HG02623 (cell line): ENCODE data around the gene SMAP1.
"Not testable (repeated sequence)": the region's sequence is repeated elsewhere in the genome, so short reads cannot be mapped to it uniquely, and the experiment has no call there.

Experiments
- ATAC-seq: cut with Tn5 transposase; IDR thresholded peaks from one replicate; pipeline ENCODE4 v1.9.1; 2021; ENCODE audit warnings: moderate library complexity; ENCODE audit not compliant: unreplicated experiment

The SMAP1 gene

DNA sequence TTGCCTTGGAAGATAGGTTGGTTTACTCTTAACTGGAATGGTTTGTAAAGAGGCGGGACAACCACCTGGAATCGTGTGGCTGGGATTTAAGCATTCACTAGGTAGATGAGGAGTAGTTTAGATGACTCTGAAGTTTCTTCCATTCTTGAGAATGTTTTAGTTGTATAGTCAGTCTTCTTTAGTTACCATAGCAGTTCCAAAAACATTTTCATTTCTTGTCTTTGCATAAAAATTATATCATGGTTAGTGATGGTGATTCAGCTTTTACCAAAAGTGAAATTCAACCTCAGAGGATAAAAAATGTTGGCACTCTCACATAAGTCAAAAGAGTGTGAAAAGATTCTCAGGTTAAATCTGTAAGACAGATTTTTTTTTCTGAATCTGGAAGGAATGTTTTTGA, 70.3 kb downstream of the SMAP1 start:
- no peak for ATAC-seq

- no peak for ATAC-seq
Observed at GRCh38 chr6:70739534-70739933, 71.9 kb downstream of the SMAP1 start.

DNA sequence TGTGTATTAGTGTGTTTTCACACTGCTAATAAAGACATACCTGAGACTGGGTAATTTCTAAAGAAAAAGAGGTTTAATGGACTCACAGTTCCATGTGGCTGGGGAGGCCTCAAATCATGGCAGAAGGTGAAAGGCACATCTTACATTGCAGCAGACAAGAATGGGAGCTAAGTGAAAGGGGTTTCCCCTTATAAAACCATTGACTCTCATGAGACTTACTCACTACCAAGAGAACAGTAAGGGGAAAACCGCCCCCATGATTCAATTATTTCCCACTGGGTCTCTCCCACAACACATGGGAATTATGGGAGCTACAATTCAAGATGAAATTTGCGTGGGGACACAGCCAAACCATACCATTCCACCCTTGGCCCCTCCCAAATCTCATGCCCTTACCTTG, 73.1 kb downstream of the SMAP1 start:
- ATAC-seq, result not testable (repeated sequence)

- ATAC-seq, result not testable (repeated sequence)
Observed at GRCh38 chr6:70742462-70742861, 74.8 kb downstream of the SMAP1 start.

DNA sequence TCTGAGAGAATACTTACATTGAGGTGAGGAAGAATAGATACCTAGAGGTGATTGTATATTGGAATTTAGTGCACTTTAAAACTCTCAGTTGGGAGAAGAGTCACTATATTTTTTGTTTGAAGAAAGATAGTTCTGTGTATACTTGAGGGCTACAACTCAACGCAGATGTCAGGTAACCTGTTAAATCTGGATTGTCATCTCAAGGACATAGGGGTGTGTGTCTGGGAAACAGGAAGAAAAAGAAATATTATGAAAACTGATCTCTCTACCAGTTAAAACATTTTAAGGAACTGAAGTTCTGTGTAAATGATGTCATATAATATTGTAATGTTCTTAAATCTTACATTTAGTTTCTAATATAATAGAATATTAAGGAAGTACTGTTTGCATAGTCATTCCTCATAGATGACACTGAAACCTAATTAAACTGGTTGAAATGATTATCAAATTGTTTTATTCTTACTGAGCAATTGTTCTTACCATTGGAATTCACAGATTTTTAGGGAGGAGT, 86.2 kb downstream of the SMAP1 start:
- ATAC-seq, result no peak

DNA sequence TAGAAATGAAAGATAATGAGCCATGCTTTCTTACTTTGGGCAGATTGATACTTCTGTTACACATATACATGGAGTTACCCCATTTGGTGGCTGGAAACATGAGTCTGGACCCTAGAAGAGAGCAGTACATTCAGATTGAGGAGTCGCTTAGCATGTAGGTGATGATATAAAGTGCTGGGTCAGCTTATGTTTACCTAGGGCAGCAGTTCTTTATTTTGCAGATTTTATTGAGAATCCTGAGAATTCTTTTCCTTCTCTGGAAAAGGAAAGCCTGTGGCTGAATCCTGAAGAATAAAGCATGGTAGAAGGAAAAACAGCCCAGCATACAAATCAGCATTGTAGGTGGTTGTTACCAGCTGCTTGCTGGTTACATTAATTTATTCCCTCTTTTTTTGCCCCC, 91.2 kb downstream of the SMAP1 start:
- ATAC-seq, result no peak

DNA sequence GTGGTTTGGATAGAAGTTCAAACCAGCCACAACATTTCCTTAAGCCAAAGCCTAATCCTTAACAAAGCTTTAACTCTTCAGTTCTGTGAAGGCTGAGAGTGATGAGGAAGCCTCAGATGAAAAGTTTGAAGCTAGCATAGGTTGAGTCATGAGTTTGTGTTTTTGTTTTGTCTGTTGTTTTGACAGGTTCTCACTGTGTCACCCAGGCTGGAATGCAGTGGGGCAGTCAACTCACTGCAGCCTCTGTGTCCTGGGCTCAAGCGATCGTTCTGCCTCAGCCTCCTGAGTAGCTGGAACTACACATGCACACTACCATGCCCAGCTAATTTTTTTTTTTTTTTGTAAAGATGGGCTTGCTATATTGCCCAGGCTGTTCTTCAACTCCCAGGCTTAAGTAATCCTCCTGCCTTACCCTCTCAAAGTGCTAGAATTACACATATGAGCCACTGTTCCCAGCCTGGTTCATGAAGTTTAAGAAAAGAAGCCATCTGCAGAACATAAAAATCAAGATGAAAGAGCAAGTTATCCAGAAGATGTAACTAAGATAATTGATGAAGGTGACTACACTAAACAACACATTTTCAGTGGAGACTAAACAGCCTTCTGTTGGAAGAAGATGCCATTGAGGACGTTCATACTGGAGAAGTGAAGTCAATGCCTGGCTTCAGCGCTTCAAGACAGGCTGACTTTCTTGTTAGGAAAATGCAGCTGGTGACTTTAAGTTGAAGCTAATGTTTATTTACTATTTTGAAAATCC, 96.2 kb downstream of the SMAP1 start:
- no peak for ATAC-seq

DNA sequence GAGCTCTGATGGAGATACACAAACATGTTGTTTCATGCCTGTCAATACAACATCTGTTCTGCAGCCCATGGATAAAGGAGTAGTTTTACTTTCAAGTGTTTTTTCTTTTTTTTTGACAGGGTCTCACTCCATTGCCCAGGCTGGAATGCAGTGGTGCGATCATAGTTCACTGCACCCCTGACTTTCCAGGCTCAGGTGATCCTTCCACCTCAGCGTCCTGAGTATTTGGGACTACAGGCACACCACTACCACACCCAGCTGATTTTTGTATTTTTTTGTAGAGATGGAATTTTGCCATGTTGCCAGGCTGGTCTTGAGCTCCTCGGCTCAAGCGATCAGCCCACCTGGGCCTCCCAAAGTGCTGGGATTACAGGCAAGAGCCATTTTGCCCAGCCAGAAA, 97.0 kb downstream of the SMAP1 start:
- ATAC-seq, result no peak

DNA sequence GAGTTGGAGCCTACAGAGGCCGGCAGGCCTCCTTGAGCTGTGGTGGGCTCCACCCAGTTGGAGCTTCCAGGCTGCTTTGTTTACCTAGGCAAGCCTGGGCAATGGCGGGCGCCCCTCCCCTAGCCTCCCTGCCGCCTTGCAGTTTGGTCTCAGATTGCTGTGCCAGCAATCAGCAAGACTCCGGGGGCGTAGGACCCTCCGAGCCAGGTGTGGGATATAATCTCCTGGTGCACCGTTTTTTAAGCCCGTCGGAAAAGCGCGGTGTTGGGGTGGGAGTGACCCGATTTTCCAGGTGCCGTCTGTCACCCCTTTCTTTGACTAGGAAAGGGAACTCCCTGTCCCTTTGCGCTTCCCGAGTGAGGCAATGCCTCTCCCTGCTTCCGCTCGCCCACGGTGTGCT, 103.7 kb downstream of the SMAP1 start:
- ATAC-seq, result not testable (repeated sequence)

GRCh38 chr6:70779934-70780333, 112.3 kb downstream of the SMAP1 start:
- ATAC-seq, result no peak

GRCh38 chr6:70790483-70791224, 123.0 kb downstream of the SMAP1 start:
- ATAC-seq, result no peak

GRCh38 chr6:70797625-70798024, 129.9 kb downstream of the SMAP1 start:
- peak; percentile 98 for ATAC-seq

DNA sequence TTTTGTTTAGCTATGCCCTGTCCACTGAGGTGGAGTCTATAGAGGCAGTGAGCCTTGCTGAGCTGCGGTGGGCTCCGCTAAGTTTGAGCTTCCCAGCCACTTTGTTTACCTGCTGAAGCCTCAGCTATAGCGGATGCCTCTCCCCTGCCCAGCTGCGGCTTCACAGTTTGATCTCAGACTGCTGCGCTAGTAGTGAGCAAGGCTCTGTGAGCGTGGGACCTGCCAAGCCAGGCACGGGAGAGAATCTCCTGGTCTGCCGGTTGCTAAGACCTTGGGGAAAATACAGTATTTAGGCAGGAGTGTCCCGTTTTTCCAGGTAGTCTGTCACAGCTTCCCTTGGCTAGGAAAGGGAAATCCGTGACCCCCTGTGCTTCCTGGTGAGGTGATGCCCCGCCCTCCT, 138.4 kb downstream of the SMAP1 start:
- ATAC-seq, result no peak

- no peak for ATAC-seq
Observed at GRCh38 chr6:70811788-70812187, 144.1 kb downstream of the SMAP1 start.

DNA sequence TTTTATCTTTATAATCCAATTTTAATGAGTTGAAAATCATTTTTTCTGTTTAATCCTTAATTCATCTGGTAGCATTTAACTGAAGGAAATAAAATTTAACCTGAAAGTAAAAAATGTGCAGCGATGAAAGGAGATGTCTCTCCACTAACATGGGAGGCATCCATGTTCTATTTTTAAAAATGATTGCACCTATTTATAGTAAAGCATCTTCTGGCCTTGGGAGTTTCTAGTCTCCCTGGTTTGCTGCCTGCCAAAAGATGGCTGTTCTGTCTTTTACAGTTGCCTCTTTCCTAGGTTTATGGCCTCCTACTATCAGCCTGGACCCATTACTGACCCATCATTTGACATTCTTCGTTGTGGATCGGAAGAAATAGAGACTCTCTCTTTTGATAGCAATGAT, 146.2 kb downstream of the SMAP1 start:
- ATAC-seq, result no peak

GRCh38 chr6:70819646-70820045, 152.0 kb downstream of the SMAP1 start:
- ATAC-seq, result no peak

- no peak for ATAC-seq
Observed at GRCh38 chr6:70820778-70821177, 153.1 kb downstream of the SMAP1 start.

DNA sequence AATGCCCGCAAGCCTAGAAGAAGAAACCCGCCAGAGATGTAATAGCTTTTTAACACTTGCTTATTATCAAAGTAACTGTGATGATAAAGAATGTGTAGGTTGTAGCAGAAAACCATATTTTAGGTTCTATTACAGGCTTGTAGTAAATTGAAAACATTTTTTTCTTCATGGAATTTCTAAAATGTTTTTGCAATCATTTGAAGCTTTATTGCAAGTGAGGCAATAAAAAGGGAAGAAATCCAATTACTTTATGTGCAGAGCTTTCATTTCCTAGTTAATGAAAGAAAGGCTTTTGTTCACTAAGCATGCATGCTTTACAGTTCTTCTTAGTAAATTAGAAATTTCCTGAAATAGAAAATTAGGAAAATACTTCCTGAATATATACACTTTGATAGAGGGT, 154.1 kb downstream of the SMAP1 start:
- ATAC-seq, result no peak

DNA sequence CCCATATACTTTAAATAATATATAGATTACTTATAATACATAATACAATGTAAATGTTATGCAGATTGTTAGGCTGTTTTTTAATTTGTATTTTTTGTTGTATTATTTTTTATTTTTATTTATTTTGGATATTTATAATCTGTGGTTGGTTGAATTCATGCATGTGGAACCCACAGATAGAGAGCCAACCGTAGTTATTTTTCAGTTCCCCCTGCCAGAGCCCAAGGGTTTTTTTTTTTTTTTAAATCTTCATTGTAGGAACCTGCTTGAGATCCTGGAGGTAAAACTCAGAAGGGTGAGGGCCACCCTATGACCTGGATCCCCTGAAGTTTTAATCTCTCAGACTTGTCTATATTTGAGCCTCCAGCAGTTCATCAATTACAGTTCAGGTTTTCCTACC, 156.0 kb downstream of the SMAP1 start:
- peak; percentile 47 for ATAC-seq

DNA sequence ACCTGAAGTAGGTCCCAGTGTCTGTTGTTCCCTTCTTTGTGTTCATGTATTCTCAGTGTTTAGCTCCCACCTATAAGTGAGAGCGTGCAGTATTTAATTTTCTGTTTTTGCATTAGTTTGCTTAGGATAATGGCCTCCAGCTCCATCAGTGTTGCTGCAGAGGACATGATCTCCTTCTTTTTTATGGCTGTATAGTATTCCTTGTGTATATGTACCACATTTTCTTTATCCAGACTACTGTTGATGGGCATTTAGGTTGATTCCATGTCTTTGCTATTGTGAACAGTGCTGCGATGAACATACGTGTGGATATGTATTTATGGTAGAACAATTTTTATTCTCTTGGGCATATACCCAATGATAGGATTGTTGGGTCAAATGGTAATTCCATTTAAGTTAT, 163.7 kb downstream of the SMAP1 start:
- no peak for ATAC-seq

- ATAC-seq, result no peak
Observed at GRCh38 chr6:70834520-70834919, 166.8 kb downstream of the SMAP1 start.

DNA sequence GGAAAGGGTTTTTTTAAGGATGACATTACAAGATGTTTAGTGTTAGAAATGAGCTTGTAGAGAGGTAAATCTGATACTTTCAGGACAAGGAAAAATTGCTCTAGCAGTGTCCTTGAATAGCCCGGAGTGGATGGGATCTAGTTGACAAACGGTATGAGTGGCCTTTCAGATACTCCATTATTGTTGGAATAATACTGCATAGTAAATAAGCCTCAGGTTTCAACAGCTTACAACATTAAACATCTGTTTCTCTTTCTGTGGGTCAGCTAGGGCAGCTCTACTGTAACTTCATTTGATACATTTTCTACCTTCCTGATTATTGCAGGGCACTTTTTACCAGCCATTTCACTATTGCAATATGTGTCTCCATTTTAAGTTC, 171.2 kb downstream of the SMAP1 start:
- no peak for ATAC-seq
